ENCODE measurements around the gene RBM22. TPM values are rescaled to one million over a fixed set of nuclear protein-coding genes. Genes with fewer than 3 reads are reported as not detected.
A peak's percentile ranks its signal among the peaks of the same experiment; 100 is the strongest.

Gene RBM22
- total RNA-seq, 2 donors from 2014 or later: 29.3 to 39.5 TPM

DNA sequence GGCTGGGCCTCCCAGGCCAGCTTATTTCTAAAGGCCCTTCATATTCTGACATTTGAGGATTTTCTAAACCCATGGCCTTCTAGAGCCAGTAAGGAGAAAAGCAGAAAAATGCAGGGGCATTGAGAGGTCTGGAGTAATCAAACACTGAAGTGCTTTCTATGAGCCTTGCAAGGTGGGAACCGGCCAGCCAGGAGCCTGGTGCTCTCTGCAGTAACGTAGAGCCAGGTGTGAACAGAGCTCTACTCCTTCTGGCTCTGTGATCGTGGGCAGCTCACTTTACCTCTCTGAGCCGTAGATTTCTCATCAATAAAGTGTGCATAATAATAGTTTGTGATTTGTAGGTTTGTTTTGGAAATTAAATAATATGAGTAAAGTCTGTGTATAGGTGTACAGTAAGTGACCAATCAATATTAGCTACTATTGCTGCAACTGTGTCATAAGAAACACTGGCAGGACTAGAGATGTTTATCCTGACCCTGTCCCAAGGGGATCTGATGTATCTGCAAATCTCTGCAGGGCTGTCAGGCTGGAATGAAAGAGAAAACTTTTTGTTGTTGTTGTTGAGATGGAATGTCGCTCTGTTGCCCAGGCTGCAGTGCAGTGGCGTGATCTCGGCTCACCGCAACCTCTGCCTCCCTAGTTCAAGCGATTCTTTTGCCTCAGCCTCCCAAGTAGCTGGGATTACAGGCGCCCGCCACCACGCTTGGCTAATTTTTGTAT is 57.7 kb downstream of the RBM22 start:
- no peak for ATAC-seq
- intact Hi-C loops (cut with DNase I, micrococcal nuclease): no loop called here
- no peak for DNase-seq

DNA sequence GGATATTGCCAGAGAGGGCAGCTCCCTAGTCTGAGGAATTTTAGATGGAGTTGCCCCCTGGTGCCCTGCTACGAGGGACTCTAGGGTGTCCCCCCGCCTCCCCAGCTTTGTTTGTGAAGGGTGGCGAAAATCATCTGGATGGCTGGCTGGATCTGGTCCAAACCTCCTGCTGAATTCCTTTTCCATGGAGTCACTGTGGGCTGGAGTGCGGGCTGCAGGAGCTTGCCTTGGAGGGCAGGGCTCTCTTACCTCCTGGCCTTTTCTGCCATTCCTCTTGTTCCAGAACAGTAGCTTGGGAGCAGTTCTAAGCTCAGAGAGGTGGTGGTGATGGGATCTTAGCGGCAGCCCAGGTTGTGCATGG is 58.3 kb downstream of the RBM22 start:
- DNase-seq (no peak), ATAC-seq (no peak)
- intact Hi-C loops (cut with DNase I, micrococcal nuclease): no loop called here

DNA sequence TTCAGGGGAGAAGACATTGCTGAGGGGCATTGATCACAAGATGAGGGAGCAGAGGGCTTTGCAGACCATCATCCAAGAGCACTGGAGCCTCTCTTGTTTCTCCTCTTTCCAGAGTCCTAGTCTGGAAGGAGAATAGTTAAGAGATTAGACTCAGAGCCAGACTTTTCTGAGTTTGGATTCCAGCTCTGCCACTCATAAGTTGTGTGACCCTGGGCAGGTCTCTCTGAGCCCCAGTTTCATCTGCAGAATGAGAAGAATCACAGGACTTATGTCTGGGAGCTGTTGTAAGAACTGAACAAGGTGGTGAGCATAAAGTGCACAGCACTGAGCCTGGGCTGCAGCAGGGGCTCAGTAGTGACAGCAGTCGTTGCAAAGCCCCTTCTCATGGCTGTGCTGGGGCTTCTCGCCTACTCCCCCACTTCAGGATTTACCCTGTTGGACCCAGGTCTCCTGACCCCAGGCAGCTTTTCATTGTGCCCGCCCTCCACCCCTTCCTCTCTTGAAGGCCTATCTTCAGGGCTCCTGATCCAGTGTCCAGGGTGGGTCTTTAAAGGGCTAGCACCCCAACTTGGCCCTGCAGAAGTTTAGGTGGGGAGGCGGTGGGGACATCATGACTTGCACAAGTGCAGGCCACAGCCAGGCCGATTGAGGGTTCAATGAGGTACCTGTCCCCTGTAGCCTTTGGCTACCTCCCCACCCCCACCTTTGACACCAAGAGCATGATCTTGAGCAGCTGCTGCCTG is 58.9 kb downstream of the RBM22 start:
- no peak for ATAC-seq
- intact Hi-C loops (cut with DNase I, micrococcal nuclease): no loop called here
- no peak for DNase-seq

DNA sequence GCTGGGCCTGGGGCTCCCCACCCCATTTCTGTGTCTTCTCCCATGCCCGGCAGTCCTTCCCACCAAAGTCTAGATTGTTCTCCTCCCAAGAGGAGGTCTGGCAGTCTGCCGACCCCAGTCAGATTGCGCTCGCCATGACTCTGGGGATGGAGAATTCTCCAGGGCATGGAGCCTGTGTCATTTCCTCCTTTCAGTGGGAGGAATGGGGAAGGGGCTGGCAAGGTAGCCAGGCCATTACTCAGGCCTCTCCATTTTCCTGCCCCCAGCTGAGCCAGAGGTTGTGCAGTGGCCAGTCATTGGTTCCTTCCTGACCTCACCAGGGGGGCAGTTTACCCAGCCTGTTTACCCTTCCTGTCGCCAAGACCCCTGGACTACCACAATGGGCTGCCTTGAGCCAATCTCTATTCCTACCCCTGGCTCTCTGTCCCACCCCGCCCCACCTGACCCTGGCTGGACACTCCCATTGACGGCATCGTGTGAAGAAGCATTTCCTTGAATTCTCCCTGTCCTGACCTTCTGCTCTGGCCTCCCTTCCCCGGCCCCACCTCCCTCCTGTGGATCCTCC is 59.8 kb downstream of the RBM22 start:
- intact Hi-C loops (cut with DNase I, micrococcal nuclease): no loop called here
- DNase-seq: no peak
- peak; percentile 37 for ATAC-seq

Other genes starting within 250 kb of the RBM22 start
- gene NDST1, start 192.9 kb downstream of the RBM22 start, total RNA-seq: 10 to 100 TPM; 63.5 to 73.9 TPM
- gene SYNPO, start 60.4 kb downstream of the RBM22 start, total RNA-seq: 10 to 100 TPM; 43.6 to 73.9 TPM
- 1 to 10 TPM in 1 of 2 donors, under 1 TPM in 1; 0.31 to 1.1 TPM for gene MYOZ3, start 39.8 kb downstream of the RBM22 start, total RNA-seq
- 10 to 100 TPM; 44.6 to 51.5 TPM for gene DCTN4, start 58.0 kb upstream of the RBM22 start, total RNA-seq
- 10 to 100 TPM; 11.0 to 13.6 TPM for gene SMIM3, start 77.7 kb upstream of the RBM22 start, total RNA-seq
- not detected for gene IRGM, start 145.5 kb upstream of the RBM22 start, total RNA-seq
- gene ZNF300, start 203.9 kb upstream of the RBM22 start, total RNA-seq: 1 to 10 TPM; 1.6 to 2.0 TPM